GM12872 (cell line): Measurements from ENCODE around the gene BCAR3.

Experiments used
- CTCF ChIP-seq: IDR thresholded peaks from 3 replicates; pipeline ENCODE4 v1.5.1; 2011; ENCODE audit warnings: low read depth, mild to moderate bottlenecking, low read length, moderate library complexity; ENCODE audit not compliant: insufficient read depth

Gene BCAR3

GRCh38 chr1:93546162-93546863, 135.3 kb downstream of the BCAR3 start:
- TF ChIP-seq CTCF, result no peak

- TF ChIP-seq CTCF, result no peak
These were observed 139.2 kb downstream of the BCAR3 start for GRCh38 chr1:93542398-93542797.

- no peak for TF ChIP-seq CTCF
These were observed 140.6 kb downstream of the BCAR3 start for GRCh38 chr1:93541045-93541444.

GRCh38 chr1:93537924-93538323, 143.7 kb downstream of the BCAR3 start:
- no peak for TF ChIP-seq CTCF

GRCh38 chr1:93537396-93537795, 144.2 kb downstream of the BCAR3 start:
- no peak for TF ChIP-seq CTCF

GRCh38 chr1:93533677-93534076, 148.0 kb downstream of the BCAR3 start:
- no peak for TF ChIP-seq CTCF

- no peak for TF ChIP-seq CTCF
These were observed 148.8 kb downstream of the BCAR3 start for GRCh38 chr1:93532780-93533378.
